Esophagus squamous epithelium (tissue), 4 donors: ENCODE data around the gene DTX3L.

Experiments used
- CTCF ChIP-seq, 6 experiments: fragments of 450-650 bp in 4 of 6; fragments of 200-600 bp in 2 of 6; sonication (generic) in 2 of 6; IDR thresholded peaks; one replicate each; pipeline ENCODE4 v1.5.1; 2016 to 2019; ENCODE audit warnings: antibody characterized with exemption in 6 of 6, mild to moderate bottlenecking in 4 of 6, moderate library complexity in 4 of 6
- POLR2A ChIP-seq, 4 donors: fragments of 450-650 bp; IDR thresholded peaks; one replicate each; pipeline ENCODE4 v1.6.1; 2017; ENCODE audit warnings: antibody characterized with exemption in 4 of 4, mild to moderate bottlenecking in 4 of 4, moderate library complexity in 3 of 4

- TF ChIP-seq POLR2A (IDR thresholded peaks at IDR 0.05): no peak
- peak in 1 of 6 experiments; percentile 11 for TF ChIP-seq CTCF (IDR thresholded peaks at IDR 0.05)
Observed at GRCh38 chr3:122572940-122573412, 8.8 kb downstream of the DTX3L start.
